GM21423 (cell line): ENCODE measurements around the gene TBC1D5.
"Not testable (repeated sequence)": the region's sequence is repeated elsewhere in the genome, so short reads cannot be mapped to it uniquely, and the experiment has no call there.

Experiments used
- ATAC-seq: cut with Tn5 transposase; IDR thresholded peaks from one replicate; pipeline ENCODE4 v1.9.1; 2021; ENCODE audit warnings: mild to moderate bottlenecking, moderate library complexity; ENCODE audit not compliant: unreplicated experiment

Gene TBC1D5

DNA sequence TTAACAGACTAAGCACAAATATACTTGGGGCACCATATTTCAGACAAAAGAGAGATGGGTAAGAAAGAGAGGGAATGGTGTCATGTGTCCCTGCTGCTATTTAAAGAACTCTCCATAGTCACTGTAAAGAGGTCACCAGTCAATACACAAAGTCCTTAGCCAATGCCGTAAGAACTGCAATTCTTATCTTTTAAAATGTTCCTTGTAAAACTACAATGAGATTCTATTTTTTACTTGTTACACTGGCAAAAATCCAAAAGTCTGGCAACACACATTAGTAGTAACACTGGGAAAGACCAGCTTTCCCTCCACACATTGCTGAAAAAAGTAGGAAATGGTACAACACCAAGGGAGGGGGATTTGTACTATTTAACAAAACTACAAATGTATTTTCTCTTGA, 189.4 kb downstream of the TBC1D5 start:
- ATAC-seq, result no peak

- no peak for ATAC-seq
Measured at GRCh38 chr3:17552351-17552750, 190.1 kb downstream of the TBC1D5 start.

- no peak for ATAC-seq
Measured at GRCh38 chr3:17551895-17552294, 190.5 kb downstream of the TBC1D5 start.

- ATAC-seq, result no peak
Measured at GRCh38 chr3:17551333-17551732, 191.1 kb downstream of the TBC1D5 start.

DNA sequence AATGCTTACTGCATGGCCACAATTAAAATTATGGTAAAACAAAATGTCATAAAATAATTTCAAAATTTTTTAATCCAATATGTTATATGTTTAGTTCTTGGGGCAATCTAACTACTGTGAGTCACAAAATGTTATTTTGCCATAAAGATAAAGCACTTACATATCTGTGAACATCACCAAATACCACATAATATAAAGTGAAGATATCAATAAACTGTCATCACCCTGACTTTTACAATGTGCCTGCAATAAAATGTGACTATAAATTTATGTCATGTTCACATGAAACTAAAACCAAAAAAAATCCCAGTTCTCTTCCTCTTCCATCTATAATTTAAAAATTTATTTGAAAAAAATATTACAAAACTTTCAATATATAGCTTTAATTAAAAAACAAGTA, 191.8 kb downstream of the TBC1D5 start:
- no peak for ATAC-seq

DNA sequence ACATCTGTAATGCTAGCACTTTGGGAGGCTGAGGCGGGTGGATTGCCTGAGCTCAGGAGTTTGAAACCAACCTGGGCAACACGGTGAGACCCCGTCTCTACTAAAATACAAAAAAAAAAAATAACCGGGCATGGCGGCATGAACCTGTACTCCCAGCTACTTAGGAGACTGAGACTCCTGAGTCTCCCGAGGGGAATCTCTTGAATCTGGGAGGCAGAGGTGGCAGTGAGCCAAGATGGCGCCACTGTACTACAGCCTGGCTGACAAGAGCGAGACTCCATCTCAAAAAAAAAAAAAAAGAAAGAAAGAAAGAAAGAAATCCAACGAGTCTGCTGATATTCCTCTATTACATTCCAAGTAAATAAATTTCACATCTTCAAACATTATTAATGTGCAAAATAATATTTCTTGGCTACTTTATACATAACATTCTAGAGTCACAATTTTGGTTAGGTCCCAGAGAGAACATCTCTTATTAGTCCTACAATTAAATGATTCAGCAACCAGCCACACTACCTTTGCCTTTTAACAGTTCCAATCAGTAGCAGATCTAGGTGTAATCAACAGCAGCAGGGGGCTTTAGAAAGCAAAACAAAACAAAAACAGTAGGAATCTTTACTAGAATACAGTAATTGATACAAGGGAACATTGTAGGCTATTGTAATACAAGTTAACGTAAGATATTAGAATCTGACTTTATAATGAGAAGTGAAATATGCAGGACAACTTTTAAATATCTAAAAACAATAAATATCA, 195.8 kb downstream of the TBC1D5 start:
- ATAC-seq, result no peak

- no peak for ATAC-seq
Measured at GRCh38 chr3:17544632-17545031, 197.8 kb downstream of the TBC1D5 start.

DNA sequence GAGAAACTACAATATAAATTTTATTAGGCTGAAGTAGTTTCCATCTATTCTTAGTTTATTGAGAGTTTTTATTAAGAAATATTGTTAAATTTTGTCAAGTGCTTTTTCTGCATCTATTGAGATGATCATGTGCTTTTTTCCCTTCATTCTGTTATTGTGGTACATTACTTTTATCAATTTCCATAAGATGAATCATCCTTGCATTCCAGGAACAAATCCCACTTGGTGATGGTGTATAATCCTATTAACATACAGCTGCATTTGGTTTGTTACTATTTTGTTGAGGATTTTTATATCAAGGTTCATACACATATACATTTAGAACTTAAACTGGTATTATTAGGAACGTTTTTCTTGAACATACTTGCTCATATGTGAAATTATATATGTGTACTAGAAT, 199.8 kb downstream of the TBC1D5 start:
- no peak for ATAC-seq

DNA sequence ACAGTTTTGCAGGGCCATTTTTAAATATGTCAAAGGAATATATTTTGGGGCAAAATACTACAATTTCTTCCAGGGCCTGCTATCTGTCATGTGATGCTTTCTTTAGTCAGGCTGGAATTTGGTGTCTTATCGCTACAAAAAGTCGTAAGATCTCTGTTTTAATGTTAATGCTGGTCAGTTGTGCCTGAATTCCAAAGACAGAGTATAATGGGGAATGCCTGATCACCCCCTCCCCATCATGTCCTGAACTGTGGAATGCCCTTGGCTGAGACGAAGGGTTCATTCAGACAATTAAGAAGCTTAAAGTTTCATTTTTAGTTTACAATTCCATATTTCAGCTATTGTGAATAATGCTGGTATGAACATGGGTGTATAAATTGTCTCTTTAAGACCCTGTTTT, 203.0 kb downstream of the TBC1D5 start:
- ATAC-seq, result no peak

GRCh38 chr3:17535274-17535673, 207.2 kb downstream of the TBC1D5 start:
- no peak for ATAC-seq

DNA sequence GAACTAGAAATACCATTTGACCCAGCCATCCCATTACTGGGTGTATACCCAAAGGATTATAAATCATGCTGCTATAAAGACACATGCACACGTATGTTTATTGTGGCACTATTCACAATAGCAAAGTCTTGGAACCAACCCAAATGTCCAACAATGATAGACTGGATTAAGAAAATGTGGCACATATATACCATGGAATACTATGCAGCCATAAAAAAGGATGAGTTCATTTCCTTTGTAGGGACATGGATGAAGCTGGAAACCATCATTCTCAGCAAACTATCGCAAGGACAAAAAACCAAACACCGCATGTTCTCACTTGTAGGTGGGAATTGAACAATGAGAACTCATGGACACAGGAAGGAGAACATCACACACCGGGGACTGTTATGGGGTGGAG, 210.0 kb downstream of the TBC1D5 start:
- ATAC-seq, result not testable (repeated sequence)

GRCh38 chr3:17529677-17530076, 212.8 kb downstream of the TBC1D5 start:
- ATAC-seq, result no peak

DNA sequence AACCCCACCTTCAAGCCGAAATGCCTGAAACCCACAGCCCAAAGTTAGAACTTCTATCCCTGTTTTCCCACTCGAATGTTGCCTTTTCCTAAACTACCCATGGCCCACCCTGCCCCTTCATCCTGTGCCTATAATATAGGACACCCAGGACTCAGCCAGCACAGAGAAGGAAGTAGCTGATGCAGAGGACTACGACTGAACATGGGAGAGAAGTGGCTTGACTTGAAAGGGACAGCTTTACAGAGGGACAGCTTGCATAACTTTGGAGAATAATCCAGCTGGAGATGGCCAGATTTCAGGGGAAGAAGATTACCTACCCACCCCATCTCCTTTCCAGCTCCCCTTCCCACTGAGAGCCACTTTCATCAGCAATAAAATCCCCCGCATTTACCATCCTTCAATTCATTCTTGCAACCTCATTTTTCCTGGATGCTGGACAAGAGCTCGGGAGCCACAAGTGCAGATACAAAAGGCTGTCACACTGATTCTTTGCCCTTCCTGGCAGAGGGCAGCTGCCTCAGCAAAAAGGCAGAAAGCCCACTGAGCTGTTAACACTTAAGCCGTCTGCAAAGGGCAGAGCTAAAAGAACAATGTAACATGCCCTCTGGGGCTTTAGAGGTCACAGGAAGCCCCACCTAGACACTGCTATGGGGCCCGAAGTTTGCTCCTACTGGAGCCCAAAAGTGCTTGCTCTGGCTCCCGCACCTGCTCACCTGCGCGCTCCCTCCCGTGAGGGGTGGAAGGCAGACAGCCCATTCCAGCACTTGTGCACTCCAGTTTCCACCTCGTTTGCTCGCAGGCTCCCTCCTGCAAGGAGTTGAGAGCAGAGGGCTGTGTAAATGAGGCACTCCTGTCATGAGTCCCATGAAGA, 224.0 kb downstream of the TBC1D5 start:
- ATAC-seq, result no peak

GRCh38 chr3:17515445-17516234, 226.8 kb downstream of the TBC1D5 start:
- ATAC-seq, result no peak

- ATAC-seq, result no peak
Measured at GRCh38 chr3:17514597-17514996, 227.8 kb downstream of the TBC1D5 start.

DNA sequence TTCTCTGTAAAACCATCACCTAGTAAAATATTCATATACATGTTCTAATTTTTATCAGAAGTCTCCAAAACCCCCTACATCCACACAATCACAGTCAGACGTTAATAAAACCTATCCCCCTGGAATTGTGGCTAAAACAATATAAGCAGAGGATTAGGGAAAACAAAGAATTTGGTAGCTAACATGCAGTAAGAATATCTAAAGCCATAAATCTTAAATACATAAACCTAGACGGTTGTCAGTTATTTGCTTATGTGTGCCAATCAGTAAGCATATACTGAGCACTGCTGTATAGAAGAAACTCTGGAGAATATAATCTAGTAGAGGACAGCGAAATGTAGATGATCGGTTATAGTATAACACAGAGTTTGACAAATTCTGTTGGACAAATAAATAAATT, 232.2 kb downstream of the TBC1D5 start:
- ATAC-seq, result no peak

GRCh38 chr3:17508180-17508752, 234.2 kb downstream of the TBC1D5 start:
- ATAC-seq, result no peak

GRCh38 chr3:17507480-17507879, 235.0 kb downstream of the TBC1D5 start:
- no peak for ATAC-seq

DNA sequence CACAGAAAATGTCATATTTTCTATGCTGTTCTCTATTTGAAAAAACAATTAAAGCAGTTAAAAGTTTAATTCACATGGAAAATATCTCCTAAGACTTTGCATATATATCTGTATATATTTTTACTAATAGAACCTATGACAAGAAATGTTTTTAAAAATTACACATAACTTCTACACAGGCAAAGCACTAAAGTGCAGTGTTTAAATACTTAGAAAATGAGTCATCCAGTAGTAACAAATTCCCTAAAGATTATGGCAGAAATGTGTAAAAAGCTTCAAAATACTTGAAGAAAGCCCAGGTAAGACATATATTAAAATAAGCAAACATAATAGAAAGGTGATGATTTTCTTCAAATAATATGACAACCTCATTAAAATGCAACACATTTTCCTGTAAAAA, 236.6 kb downstream of the TBC1D5 start:
- no peak for ATAC-seq

DNA sequence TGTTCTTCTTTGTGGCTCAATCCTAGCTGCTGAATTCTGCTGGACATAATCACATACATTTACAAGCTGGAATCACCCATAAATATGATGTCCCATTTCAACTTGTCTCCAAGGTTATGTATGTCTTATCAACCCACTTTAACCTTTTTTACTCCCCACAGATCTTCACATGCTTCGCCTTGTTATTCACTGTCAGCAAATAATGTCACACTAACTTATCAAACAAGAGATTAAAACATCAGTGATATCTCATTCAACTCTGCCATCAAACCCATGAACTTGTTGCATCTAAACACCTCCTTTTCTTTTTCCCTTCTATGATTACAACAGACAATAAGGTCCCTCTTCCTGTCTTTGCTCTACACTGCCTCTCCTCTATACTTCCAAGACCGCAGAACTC, 240.7 kb downstream of the TBC1D5 start:
- ATAC-seq, result no peak

GRCh38 chr3:17500618-17501017, 241.8 kb downstream of the TBC1D5 start:
- ATAC-seq, result no peak
